Pancreas (tissue), 10 donors: ENCODE data around the gene DSG3. TPM values are rescaled to one million over a fixed set of nuclear protein-coding genes. Genes with fewer than 3 reads are reported as not detected.

ENCODE experiments used
- ATAC-seq, 4 donors: fragments of 200-7000 bp; cut with Tn5 transposase; one replicate each; pipeline versions ENCODE4 v1.8.0 to v1.9.1; 2020; ENCODE audit warnings: mild to moderate bottlenecking in 4 of 4, moderate library complexity in 4 of 4
- DNase-seq, 6 donors: peaks; one replicate each; pipeline ENCODE4 v3.0.0-alpha.2; 2020
- FAIRE-seq: peaks from 2 replicates; lab custom pipeline; 2012; peaks lifted over from hg19 to GRCh38; lab: Jason Lieb, UNC
- H3K27ac ChIP-seq, 4 donors: fragments of 200-600 bp; sonication (generic); 1 replicate in 3 of 4; 2 replicates in 1 of 4; pipeline versions ENCODE4 v1.5.0 to v1.8.0; 2020
- H3K27me3 ChIP-seq, 4 donors: fragments of 200-600 bp; one replicate each; pipeline ENCODE4 v1.8.0; 2021
- H3K36me3 ChIP-seq, 3 donors: fragments of 200-600 bp; sonication (generic) in 1 of 3; one replicate each; pipeline versions ENCODE4 v1.5.0 to v1.8.0; 2020 to 2021
- H3K4me1 ChIP-seq, 3 donors: fragments of 200-600 bp; one replicate each; pipeline ENCODE4 v1.8.0; 2021
- H3K4me3 ChIP-seq, 4 donors: fragments of 200-600 bp; sonication (generic) in 2 of 4; one replicate each; pipeline versions ENCODE4 v1.5.0 to v1.8.0; 2020 to 2021
- H3K9me3 ChIP-seq, 4 donors: fragments of 200-600 bp; one replicate each; pipeline ENCODE4 v1.8.0; 2021
- CTCF ChIP-seq, 4 donors: fragments of 200-600 bp; sonication (generic) in 3 of 4; IDR thresholded peaks; one replicate each; pipeline versions ENCODE4 v1.5.0 to v1.8.0; 2021; ENCODE audit warnings: antibody characterized with exemption in 4 of 4
- WGBS, 2 donors: extraction: QIAGEN DNeasy Blood & Tissue Kit; methylation state at CpG; one replicate each; pipeline ENCODE4 v1.1.7; 2013; 5-methylcytosine and 5-hydroxymethylcytosine counted together
- intact Hi-C, 3 donors: fragments of 100-400 bp; cut with DNase I; formaldehyde crosslinking; loops; one replicate each; pipeline versions ENCODE4 v1.11.1 to v1.14.2; 2022
- polyA plus RNA-seq, 2 donors: library from polyadenylated mRNA; stranded (reverse); fragments of 200-250 nt; gene quantifications; one replicate each; pipeline ENCODE4 v1.2.3, GENCODE V29; 2013
- total RNA-seq, 6 donors: library from RNA; stranded (reverse); fragmentation: NEBNext Ultra II Directional in 4 of 6; extraction: Animal tissue kit (Norgen Biotek cat#: 25700) in 4 of 6; gene quantifications; one replicate each; pipeline versions ENCODE4 v1.2.1 to v1.2.4, GENCODE V29; 2021 to 2023
- donor health status: healthy with polysubstance abuse.
- donor health status: DM: no; HTN: no; CAD: no; lungs with moderate emphysema.
- donor health status: DM: no; HTN: no; CAD: no.
- donor health status: control.
- donor health status: control.
- donor health status: Bipolar disorder and iron deficiency.
- donor health status: DM: yes; HTN: yes; CAD: no.
- donor health status: DM: no; HTN: no; CAD: no.
- donor health status: DM: no; HTN: no; CAD: no.
- donor health status: DM: yes; HTN: yes; CAD: no.

Gene DSG3
- total and polyA plus RNA-seq, 8 donors, result 0.02 TPM; not detected in 7

DNA sequence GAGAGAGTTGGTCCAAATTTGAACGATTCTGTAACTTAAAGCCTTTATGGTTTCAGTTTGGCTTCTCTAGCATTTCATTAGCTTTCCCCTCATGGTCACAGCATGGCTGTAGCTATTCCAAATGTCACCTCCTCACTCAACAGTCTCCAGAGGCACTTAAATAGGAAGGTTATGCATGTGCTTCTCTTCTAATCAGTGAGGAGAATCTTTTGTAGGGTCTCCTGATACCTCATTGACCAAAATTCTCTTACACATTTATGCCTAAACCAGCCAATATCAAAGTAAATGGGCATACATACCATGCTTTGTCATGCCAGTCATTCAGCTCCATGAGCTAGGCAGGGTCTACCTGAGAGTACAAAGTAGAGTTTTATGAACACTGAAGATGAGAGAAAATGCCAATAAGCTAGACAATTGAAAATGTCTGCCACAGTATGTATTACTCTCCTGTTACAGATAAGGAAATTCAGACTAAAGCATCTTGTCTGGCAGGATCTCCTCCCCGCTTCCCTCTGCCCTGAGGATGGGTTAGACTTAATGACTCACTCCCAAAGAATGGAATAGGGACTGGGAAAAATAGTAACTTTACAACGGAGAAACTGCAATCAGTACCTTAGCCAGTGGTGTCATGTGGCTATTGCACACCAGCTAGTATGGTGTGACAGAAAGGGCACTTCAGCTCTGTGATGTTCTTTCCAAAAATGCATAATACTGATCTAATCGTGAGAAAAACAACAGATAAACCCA lies 65.8 kb downstream of the DSG3 start:
- Histone ChIP-seq H3K4me3 (no peak overlapping the region), H3K4me1 (peaks cover 0 to 9% (median 8%) of the 10 kb centered on the region in 3 donors), H3K36me3 (no peaks in the 10 kb centered on the region), H3K27me3 (no peaks in the 10 kb centered on the region), H3K9me3 (no peaks in the 10 kb centered on the region), H3K27ac (peak overlapping the region in 1 of 4 donors; percentile 31)
- FAIRE-seq (no peak), DNase-seq (no peak), ATAC-seq (peak in 2 of 4 donors; percentile 33 to 39)
- TF ChIP-seq CTCF (IDR thresholded peaks at IDR 0.05), result no peak
- 66% methylated on average over 4 of the region's 4 CpGs for WGBS, 2 donors
- intact Hi-C loops, result no loop called here

GRCh38 chr18:31516437-31516836 lies 68.9 kb downstream of the DSG3 start:
- no peak overlapping the region for H3K27ac ChIP-seq
- no peaks in the 10 kb centered on the region for H3K4me1 ChIP-seq
- FAIRE-seq, result no peak
- 94 to 95% methylated on average over 3 of the region's 3 CpGs for WGBS, 2 donors
- ATAC-seq, result no peak
- intact Hi-C loops, result no loop called here
- no peaks in the 10 kb centered on the region for H3K27me3 ChIP-seq
- no peaks in the 10 kb centered on the region for H3K9me3 ChIP-seq
- H3K4me3 ChIP-seq, result no peak overlapping the region
- peaks cover 0 to 14% (median 0%) of the 10 kb centered on the region in 3 donors for H3K36me3 ChIP-seq
- DNase-seq, result no peak
- no peak for TF ChIP-seq CTCF (IDR thresholded peaks at IDR 0.05)

GRCh38 chr18:31526374-31526773 lies 78.8 kb downstream of the DSG3 start:
- Histone ChIP-seq H3K4me3 (no peak overlapping the region), H3K36me3 (peaks cover 0 to 34% (median 0%) of the 10 kb centered on the region in 3 donors), H3K27me3 (no peaks in the 10 kb centered on the region), H3K27ac (no peak overlapping the region), H3K9me3 (no peaks in the 10 kb centered on the region), H3K4me1 (no peaks in the 10 kb centered on the region)
- FAIRE-seq (no peak), ATAC-seq (no peak), DNase-seq (no peak)
- TF ChIP-seq CTCF (IDR thresholded peaks at IDR 0.05), result no peak
- WGBS, 2 donors, result 71 to 84% methylated on average over 7 of the region's 7 CpGs
- intact Hi-C loops, result no loop called here

Other genes starting within 250 kb of the DSG3 start
- gene DSG1, start 129.6 kb upstream of the DSG3 start, total RNA-seq, result not detected
- gene DSG1, start 129.6 kb upstream of the DSG3 start, polyA plus RNA-seq, result under 1 TPM in 1 of 2 donors, not detected in 1; 0.05 TPM
- not detected for gene DSG4, start 71.0 kb upstream of the DSG3 start, total RNA-seq
- not detected for gene DSG4, start 71.0 kb upstream of the DSG3 start, polyA plus RNA-seq
- 10 to 100 TPM; 23.2 to 62.1 (median 26.5) TPM for gene DSG2, start 50.4 kb downstream of the DSG3 start, total RNA-seq
- gene DSG2, start 50.4 kb downstream of the DSG3 start, polyA plus RNA-seq, result 10 to 100 TPM in 1 of 2 donors, 1 to 10 TPM in 1; 7.6 to 15.8 TPM
- 100 to 1,000 TPM; 133 to 951 (median 228) TPM for gene TTR, start 144.1 kb downstream of the DSG3 start, total RNA-seq
- 1,000 to 10,000 TPM; 1,639 to 9,933 TPM for gene TTR, start 144.1 kb downstream of the DSG3 start, polyA plus RNA-seq
- 1 to 10 TPM in 5 of 6 donors, under 1 TPM in 1; 0.79 to 4.6 (median 2.8) TPM for gene B4GALT6, start 236.8 kb downstream of the DSG3 start, total RNA-seq
- 1 to 10 TPM; 1.2 to 3.8 TPM for gene B4GALT6, start 236.8 kb downstream of the DSG3 start, polyA plus RNA-seq